Panc1 (cell line): ENCODE measurements around the gene LINC01488.

Source experiments
- POLR2AphosphoS5 ChIP-seq: IDR thresholded peaks from 2 replicates; pipeline ENCODE4 v1.6.1; 2012; ENCODE audit warnings: mild to moderate bottlenecking, low read depth, low read length, moderate library complexity
- TF ChIP-seq, protein P1 (sequence below), 2 experiments: IDR thresholded peaks; 2 replicates each; pipeline ENCODE4 v1.6.1; 2011 to 2012; ENCODE audit warnings: low read depth in 2 of 2, control low read depth in 1 of 2, low read length in 1 of 2, mild to moderate bottlenecking in 1 of 2, moderate library complexity in 1 of 2; ENCODE audit not compliant: insufficient read depth in 1 of 2

GRCh38 chr11:69433741-69434140 lies 47.7 kb upstream of the LINC01488 start:
- TF ChIP-seq POLR2AphosphoS5 = no peak
- TF ChIP-seq, protein P1, sequence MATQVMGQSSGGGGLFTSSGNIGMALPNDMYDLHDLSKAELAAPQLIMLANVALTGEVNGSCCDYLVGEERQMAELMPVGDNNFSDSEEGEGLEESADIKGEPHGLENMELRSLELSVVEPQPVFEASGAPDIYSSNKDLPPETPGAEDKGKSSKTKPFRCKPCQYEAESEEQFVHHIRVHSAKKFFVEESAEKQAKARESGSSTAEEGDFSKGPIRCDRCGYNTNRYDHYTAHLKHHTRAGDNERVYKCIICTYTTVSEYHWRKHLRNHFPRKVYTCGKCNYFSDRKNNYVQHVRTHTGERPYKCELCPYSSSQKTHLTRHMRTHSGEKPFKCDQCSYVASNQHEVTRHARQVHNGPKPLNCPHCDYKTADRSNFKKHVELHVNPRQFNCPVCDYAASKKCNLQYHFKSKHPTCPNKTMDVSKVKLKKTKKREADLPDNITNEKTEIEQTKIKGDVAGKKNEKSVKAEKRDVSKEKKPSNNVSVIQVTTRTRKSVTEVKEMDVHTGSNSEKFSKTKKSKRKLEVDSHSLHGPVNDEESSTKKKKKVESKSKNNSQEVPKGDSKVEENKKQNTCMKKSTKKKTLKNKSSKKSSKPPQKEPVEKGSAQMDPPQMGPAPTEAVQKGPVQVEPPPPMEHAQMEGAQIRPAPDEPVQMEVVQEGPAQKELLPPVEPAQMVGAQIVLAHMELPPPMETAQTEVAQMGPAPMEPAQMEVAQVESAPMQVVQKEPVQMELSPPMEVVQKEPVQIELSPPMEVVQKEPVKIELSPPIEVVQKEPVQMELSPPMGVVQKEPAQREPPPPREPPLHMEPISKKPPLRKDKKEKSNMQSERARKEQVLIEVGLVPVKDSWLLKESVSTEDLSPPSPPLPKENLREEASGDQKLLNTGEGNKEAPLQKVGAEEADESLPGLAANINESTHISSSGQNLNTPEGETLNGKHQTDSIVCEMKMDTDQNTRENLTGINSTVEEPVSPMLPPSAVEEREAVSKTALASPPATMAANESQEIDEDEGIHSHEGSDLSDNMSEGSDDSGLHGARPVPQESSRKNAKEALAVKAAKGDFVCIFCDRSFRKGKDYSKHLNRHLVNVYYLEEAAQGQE (IDR thresholded peaks at IDR 0.05; ENCODE audit: insufficient read depth in 1 of 2, low read depth in 2 of 2, low read length in 1 of 2) = no peak
